Medulla oblongata (tissue), 1 donor: ENCODE results near the gene PTPRN.

Experiments
- DNase-seq: peaks from one replicate; pipeline ENCODE4 v3.0.0-alpha.2; 2015; ENCODE audit errors: extremely low spot score

Gene PTPRN

DNA sequence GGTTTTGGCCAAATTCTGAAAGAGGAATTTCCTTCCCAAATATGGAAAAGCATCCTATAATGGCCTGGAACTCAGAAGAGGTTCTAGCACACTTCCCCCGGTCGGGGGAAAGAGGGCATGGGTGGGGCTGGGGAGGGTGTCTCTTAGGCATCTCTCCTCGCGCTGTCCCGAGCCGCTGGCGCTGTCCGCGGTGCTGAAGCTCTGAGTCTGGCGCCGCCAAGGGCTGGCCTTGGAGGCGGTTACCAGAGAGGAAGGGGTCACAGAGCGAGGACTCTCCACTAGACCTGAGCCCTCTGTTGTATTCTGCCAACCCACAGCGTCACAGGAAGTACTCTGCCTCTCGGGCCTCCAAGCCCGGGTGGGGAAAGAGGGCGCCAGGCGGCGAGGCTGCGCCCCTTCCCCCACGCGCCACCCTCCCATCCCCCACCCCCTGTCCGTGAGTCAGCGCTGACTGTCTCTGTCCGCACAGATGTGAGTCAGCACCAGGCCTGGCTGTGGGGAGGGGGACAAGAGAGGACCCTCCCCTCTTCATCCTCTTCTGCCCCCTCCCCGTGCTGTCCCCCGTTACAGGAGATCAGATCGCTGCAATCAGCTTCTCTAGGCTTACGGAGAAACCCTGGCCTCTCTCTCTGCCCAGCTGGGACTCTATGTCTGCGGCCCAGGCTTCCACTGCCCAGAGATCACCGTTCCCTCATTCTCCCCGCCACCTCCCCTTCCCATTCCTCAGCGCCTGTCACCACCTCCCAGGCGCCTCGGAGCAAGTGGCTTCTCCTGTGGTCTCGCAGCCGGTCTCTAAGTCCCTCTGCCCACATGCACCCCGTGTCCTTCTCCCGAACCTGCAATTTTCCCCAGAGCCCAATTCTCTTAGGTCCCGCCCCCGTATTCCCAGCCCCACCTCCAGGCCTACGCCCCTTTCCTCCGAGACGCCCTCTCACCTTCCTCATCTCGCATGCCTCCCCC lies 779 bp downstream of the PTPRN start:
- DNase-seq = peak; percentile 52

DNA sequence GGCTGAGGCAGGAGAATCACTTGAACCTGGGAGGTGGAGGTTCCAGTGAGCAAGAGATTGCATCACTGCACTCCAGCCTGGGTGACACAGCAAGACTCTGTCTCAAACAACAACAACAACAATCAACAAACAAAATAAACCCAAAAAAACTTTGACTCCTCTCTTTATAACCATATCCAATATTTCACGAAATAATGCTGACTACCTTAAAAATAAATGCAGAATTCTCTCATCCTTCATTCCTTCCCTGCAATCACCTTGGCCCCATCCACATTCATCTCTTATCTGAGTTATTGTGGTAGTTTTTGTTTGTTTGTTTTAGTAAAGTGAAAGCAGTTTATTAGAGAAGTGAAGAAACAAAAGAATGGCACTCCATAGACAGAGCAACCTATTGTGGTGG lies 3.2 kb downstream of the PTPRN start:
- no peak for DNase-seq

DNA sequence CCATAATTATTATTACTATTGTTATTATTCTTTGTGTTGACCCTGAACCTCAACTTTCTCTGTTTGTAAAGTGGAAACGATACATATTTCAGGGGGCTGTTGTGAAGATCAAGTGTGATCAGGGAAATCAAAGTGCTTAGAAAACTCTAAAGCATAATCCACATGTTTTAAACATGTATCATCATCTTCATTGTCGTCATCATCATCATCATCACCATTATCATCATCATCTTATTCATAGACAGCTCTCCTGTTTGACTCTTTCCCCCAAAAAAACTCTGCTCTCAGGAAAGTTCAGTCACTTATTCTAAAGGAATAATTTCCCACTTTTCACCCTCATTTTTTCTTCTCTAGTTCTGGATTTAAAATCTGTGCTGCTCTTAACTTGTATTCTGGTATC lies 5.0 kb downstream of the PTPRN start:
- DNase-seq = no peak

DNA sequence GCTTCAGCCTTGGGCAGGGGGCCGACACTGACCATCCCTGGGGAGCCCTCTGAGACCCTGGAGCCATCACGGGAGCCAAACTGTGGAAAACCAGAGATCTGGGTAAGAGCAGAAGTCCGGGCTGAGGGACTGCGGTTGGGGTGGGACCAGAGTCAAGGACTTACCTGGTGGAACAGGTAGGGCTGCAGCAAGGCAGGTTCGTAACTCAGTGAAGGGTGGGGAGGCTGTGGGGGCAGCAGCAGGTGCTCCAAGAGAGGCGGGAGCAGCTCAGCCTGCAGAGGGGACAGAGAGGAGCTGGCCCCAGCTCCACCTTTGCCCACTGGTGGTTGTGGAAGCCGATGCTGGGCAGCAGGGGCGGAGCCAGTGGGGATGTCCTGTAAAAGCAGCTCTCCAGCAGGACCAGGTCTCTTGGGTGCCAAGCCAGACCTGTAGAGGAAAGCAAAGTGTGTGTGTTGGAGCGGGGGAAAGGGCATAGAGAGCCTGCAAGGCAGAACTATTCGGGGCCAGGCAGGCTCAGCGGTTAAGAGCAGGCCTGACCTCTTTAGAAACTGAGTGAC lies 6.7 kb downstream of the PTPRN start:
- no peak for DNase-seq

DNA sequence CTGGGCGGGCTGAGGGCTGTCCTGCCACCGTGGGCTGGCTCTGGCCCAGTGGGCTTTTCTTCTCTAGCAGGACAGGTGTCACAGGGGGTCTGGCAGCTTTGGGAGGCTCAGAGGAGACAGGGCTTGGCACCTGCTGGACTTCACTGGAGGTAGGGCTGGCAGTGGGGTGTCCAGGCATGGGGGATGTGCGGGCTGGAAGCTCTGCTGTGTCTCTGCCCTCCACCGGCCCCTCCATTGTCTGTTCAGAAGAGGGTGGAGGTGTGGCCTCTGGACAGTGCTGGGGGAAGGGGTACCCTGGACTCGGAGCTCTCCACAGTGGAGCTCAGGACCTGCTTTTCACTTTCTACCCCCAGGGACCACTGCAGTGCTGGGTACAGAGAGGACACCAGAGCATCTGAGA lies 9.2 kb downstream of the PTPRN start:
- no peak for DNase-seq

DNA sequence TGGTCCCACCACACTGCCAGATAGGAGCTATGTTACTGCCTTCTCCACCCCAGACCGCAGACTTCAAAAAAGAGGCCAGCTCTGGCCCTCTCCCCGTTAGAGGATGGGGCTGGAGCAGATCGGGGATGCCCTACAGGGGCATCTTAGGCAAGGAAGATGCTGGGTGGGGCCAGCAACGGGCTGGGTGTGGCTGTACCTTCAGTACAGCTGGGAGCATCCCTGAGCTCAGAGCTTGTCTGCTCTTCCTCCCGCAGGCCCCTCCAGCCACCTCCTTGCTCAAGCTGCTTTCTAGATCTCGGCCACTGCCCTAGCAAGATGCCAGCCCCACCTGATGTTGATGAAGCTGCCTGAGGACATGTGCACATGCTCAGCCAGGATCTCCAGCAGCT lies 9.8 kb downstream of the PTPRN start:
- no peak for DNase-seq

DNA sequence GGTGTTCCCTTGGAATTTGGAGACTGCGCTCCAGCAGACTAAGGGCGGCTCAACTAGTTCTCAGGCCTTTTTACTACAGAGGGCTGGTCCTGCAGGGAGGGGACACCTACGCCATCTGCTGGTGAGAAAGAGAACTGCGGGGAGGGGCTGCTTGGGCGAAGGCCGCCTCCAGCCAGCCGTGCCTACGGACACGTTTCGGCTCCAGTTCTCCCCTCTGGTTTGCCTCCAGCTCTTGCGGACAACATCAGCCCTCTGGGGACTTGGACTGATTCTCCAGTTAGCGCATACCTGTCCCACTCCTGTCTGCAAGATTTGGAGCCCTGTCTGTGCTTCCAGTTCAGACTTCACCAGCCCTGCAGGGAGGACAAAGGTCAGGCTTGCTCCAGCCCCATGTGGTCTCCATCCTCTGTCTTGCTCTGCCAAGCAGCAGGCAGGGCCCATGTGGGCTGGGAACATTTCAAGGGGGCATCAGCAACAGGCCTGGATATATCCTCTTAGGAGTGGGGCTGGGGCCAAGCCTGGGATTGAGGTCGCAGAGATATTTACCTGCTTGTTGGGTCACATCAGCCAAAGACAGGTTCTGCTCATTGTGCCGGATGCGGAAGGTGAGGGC lies 10.3 kb downstream of the PTPRN start:
- DNase-seq = peak; percentile 88

DNA sequence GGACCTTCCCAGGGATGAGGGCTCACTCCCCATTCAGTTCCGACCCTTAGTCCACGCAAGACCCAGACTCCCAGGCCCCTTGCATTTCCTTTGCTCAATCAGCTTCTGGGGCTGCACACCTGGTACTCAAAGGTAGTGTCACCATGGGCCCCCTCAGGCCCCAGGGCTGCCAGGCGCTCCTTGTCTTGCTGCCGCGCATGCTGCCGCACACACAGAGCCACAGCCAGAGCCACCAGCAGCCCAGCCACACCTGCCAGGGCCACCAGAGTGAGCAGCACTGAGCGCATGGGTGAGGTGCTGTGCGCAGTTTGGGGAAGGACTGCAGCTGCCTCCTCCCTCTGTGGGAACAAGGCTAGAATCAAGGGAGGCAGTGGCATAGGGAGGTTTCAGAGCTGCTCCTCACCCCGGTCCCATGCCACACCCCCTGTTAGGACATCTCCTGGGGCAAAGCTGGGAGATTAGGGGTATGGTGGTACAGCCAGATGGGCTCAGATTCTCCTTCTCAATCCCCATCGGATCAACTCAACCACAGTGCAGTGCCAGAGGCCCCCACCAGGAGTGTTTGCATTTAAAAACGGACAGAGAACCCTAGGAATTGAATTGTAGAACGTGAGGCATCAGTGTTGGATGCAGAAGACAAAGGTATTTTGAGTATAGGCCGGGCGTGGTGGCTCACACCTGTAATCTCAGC lies 11.3 kb downstream of the PTPRN start:
- DNase-seq = no peak

DNA sequence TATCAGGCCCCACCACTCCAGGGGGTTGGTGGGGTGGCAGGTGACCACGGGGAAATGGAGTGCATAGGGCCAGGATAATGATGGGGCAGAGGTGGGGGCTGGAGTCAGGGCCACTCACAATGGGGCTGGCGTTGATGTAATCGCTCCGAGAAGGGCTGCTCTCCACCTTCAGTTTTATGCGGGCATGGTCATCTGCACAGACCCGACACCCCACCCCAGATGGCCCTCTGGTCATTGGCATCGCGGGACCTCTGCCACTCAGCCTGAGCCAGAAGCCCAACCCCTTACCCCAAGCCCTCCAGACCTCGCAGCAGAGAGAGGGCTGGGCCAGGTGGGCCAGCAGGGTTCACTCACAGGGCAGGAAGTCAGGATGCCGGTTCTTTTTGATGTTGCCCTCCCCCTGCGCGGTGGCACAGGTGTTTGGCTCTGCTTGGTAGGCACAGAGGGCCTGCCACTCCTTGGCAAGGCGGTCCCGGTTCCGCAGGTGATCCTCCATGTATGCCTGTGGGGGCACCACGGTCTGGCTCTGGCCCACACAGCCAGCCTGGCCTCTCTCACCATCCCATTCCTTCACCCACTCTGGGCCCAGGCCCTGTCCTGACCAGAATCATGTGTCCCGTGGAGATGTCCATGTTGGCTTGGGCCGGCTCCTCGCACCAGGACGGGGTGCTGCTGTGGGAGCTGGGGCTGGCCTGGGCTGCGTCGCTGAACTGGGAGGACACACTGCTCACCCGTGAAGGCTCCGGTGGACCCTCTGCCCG lies 12.4 kb downstream of the PTPRN start:
- DNase-seq = no peak

DNA sequence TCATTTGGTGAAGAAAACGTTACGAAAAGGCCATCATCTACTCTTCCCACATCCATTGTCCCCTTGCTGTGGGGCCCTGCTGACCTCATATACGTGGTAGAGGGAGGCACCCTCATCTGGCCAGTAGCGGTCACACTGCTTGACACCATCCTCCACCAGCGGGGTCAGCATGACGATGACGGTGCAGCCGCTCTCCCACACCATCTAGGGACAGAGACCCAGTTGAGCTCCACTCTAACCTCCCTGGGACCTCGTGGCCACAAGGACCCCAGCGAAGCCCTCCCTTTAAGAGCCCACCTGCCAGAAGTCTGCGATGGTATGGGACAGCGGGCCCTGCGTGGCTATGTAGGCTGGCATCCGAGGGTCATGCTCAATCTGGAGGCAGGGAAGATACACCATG lies 13.1 kb downstream of the PTPRN start:
- no peak for DNase-seq

DNA sequence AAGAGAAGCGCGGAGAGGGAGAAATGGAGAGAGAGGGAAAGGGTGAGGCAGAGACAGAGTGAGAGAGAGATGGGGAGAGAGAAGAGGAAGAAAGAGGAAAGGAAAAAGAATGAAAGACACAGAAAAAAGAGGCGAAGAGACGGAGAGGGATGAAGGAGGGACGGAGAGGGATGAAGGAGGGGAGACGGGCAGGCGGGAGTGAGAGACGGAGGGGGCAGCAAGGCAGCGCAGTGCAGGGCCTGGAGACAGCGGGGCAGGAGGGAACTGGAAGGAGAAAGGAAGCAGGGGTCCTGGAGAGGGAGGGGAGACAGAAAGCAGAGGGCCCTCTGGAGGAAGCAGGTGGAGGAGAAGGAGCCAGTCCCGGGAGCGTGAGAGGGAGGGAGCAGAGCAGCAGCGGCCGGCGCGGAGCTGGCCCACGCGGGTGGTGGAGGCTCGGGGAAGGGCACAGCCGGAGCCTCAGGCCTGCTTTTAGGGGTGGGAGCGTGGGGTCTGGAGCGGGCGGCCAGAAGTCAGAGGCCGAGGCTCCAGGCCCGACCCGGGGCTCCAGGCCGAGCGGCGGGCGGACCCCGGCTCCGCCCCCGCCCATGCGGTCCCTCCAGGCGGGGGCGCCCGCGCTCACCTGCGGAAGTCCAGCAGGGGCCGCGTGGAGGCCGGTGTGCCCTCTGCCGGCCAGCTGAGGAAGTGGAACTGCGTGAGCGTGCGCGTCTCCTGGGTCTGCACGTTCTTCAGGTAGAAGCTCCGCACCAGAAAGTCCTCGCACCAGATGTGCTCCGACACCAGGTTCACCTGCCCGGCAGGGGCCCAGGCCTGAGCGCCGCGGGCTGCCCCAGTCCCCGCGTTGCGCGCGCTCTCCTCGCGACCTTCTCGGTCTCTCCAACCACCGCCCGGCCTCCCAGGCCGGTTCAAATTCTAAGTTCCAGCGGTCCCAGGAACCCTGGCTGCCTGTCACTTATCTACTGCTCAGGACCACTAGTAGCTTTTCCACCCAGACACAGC lies 14.5 kb downstream of the PTPRN start:
- DNase-seq = peak; percentile 89

DNA sequence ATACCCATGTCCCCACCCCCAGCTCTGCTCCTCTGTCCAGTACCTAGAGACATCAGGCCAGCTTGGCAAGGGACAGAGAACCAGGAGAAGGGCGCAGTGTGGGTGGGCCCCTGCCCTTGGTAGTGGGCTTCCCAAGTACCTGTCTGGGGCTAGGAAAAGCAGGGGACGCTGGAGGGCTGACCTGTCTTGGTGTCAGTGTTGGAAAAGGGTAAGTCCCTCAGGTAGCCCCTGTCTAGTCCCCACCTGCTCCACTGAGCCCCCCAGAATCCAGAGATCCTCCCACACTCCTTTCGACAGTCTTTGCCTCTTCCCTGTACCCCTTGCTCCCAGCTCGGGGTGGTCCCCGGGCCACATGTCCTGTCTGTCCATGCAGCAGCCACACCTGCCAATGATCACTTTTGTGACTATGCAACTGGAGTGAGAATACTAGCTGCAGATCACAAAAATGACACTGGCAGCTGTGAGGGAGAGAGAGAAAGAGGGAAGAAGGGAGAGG lies 15.4 kb downstream of the PTPRN start:
- DNase-seq = no peak

DNA sequence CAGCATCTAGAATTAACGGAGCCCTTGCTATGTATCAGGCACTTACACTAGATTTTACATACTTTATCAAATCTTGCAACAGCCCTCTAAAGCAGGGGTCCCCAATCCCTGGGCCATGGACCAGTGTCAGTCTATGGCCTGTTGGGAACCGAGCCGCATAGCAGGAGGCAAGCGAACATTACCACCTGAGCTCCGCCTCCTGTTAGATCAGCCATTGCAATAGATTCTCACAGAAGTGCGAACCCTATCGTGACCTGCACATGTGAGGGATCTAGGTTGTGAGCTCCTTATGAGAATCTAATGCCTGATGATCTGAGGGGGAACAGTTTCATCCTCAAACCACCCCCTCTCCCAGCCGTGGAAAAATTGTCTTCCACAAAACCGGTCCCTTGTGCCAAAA lies 16.6 kb downstream of the PTPRN start:
- no peak for DNase-seq

DNA sequence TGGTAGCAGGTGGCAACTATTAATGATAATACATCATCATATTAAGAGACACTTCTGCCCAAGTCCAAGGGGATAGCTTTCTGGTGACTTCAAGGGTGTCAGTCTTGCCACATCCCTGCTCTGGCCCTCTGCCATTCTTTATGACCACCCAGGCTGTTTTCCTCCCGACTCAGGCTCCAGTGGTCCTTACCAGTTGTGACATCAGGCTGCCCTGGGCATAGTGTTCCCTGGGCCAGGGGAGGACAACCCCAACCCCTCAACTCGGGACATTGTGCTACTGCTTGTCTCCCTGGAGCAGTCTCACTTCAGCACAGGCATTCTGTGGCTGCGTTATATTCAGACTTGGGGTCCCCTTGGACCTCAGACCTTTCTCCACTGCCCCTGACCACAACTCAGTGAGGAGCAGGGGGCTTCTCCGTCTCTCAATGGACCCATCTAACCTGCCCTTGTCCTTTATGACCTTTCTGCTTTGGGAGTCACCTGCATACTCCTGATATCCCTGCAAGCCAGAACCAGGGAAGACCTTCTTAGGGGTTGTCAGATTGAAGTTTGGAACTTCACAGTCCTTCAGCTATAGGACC lies 17.2 kb downstream of the PTPRN start:
- DNase-seq = no peak

DNA sequence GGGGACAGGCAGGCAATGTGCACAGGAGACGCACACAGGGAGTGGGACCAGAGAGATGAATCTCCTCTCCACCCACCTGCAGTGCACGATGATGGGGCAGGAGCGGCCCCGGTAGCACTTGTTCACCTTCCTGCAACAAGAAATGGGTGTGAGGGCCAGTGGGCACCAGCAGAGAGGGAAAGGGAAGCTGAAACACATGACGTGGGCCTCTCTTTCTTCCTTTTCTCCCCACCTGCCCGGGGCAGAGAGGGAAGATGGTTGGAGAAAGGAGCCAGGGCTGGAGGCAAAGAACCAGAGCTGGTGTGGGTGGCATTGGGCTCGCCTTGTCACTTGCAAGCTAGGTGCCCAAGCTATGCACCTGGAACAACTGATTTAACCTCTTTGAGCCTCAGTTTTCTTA lies 17.8 kb downstream of the PTPRN start:
- DNase-seq = no peak

DNA sequence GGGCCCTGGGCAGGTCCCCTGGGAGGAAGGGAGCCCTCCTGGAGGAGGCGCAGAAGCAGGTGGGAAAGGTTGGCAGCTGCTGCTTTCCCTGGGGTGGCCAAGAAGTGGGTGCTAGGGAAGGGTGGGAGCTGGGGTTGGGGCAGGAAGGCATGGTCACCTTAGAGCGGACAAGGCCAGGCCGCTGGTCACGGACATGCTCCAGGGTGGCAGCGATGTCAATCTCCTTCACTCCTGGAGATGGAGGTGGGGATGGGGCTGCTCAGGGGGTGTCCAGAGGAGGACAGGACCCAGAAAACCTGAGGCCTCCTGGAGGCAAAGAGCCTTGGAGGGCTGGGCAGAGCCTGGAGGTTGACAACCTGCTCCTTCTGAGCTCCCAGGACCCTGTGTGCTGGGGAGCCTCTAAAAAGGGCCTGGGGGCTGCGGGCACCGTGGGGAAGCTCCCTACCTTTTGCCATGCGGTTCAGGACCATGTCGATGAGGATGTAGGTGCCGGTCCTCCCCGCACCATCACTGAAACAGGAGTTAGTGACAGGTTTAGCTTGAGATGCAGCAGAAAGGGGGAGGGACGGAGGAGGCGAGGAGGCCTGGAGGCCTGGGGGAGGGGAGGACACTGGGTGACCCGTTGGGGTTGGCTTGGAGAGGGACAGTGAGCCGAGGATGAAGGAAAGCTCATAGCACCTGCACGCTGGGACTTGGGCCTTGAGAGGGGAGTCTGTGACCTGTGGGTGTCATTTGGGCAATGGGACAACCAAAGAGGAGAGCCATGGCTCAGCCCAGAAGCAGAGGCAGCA lies 18.6 kb downstream of the PTPRN start:
- no peak for DNase-seq

DNA sequence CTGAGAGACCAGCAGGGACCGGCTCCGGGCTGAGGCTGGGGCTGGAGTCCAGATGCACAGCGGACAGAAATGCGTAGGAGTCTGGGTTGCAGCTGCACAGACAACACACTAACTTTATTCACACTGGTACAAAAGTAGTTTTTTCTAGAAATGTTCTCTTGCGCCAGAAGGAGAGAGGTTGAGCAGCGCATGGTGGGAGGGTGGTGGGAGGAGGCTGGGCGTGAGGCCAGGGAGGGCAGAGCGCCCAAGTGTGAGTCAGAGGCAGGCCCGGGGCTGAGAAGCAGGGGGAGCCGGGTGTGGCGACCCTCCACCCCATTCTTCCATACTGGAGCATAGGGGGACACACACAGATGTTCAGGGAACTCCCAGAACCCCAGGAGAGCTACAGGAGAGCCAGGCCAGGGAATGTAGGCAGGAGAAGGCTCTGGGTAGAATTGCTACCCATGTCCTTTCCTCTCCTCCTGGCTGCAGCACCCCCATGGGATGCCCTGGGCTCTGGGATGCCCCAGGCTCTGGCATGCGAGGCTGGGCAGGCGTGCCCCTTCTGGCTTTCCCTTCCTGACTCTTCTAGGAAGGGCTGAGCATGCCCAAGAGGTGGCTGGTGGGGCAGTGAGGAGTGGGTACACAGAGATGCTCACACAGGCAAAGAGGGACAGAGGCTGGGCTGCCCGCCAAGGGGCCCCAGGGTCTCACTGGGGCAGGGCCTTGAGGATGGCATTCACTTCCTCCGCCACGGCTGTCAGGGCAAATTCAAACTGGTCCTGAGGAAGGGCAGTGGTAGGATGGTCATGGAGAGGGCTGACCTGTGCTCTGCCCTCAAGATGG lies 19.5 kb downstream of the PTPRN start:
- DNase-seq = peak; percentile 94

DNA sequence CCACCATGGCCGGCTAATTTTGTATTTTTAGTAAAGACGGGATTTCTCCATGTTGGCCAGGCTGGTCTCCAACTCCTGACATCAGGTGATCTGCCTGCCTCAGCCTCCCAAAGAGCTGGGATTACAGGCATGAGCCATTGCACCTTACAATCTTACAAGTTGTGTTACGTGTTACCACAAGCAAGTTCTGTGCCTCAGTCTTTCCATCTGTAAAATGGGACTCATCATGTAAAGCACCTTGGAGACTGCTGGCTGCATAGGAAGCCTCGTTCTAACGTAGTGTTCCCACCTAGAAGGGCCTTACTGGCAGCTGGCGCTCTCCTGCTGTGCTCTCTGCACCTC lies 20.0 kb downstream of the PTPRN start:
- DNase-seq = no peak
